Endothelial cell of umbilical vein (primary cell): ENCODE results near the gene UBFD1. TPM values are rescaled to one million over a fixed set of nuclear protein-coding genes. Genes with fewer than 3 reads are reported as not detected.

Source experiments
- BruUV-seq: library from RNA; stranded (reverse); fragments of 400-500 nt; replicated peaks from 2 replicates; lab custom pipeline; 2021; lab: Mats Ljungman, UMichigan
- CTCF ChIA-PET: fragments of 300-600, 350-600 bp; sonication (Branson Sonifier 250); formaldehyde crosslinking; loops from one replicate; lab custom pipeline; 2021; ENCODE audit warnings: antibody characterized with exemption, inconsistent platforms; lab: Charles Lee
- POLR2A ChIA-PET: fragments of 300-600, 350-600 bp; sonication (Branson Sonifier 250); formaldehyde crosslinking; loops from one replicate; lab custom pipeline; 2021; ENCODE audit warnings: antibody characterized with exemption, inconsistent platforms; lab: Charles Lee
- DNase-seq: peaks from one replicate; pipeline ENCODE4 v3.0.0-alpha.2; 2011; ENCODE audit warnings: low read depth, low spot score
- FAIRE-seq: peaks from 2 replicates; lab custom pipeline; 2011; peaks lifted over from hg19 to GRCh38; lab: Jason Lieb, UNC
- H2AFZ ChIP-seq: 2 replicates; pipeline ENCODE4 v1.6.0; 2012; ENCODE audit warnings: low read depth, low read length, control low read depth, inconsistent platforms
- H3K27ac ChIP-seq: 2 replicates; pipeline ENCODE4 v1.5.1; 2011; ENCODE audit warnings: low read depth, mild to moderate bottlenecking, control low read depth, low read length, moderate library complexity; ENCODE audit not compliant: insufficient read depth
- H3K27me3 ChIP-seq, 2 experiments: 2 replicates each; pipeline versions ENCODE4 v1.6.0 to v1.6.1; 2011; ENCODE audit warnings: low read length in 2 of 2, mixed read lengths in 1 of 2; ENCODE audit not compliant: control insufficient read depth in 2 of 2, insufficient read depth in 2 of 2
- H3K36me3 ChIP-seq, 2 experiments: 2 replicates in 1 of 2; 3 replicates in 1 of 2; pipeline ENCODE4 v1.5.1; 2011; ENCODE audit warnings: low read length in 2 of 2, mild to moderate bottlenecking in 1 of 2, moderate library complexity in 1 of 2; ENCODE audit not compliant: control insufficient read depth in 2 of 2, insufficient read depth in 2 of 2; ENCODE audit errors: extremely low read depth in 1 of 2
- H3K4me1 ChIP-seq: 3 replicates; pipeline ENCODE4 v1.5.1; 2011; ENCODE audit warnings: mild to moderate bottlenecking, low read length; ENCODE audit not compliant: control insufficient read depth, insufficient read depth; ENCODE audit errors: extremely low read depth
- H3K4me2 ChIP-seq: 2 replicates; pipeline ENCODE4 v1.6.1; 2011; ENCODE audit warnings: low read length, control low read depth, mixed read lengths; ENCODE audit not compliant: insufficient read depth
- H3K4me3 ChIP-seq, 3 experiments: fragments of 200-600 bp in 1 of 3; sonication (generic), shearing (Covaris generic) in 1 of 3; replicated peaks in 1 of 3; 2 replicates each; pipeline ENCODE4 v1.5.1; 2011 to 2016; ENCODE audit warnings: control low read depth in 3 of 3, low read length in 3 of 3, mild to moderate bottlenecking in 2 of 3, inconsistent platforms in 1 of 3, low read depth in 1 of 3, moderate library complexity in 1 of 3; ENCODE audit not compliant: insufficient read depth in 1 of 3
- H3K79me2 ChIP-seq: 2 replicates; pipeline ENCODE4 v1.6.0; 2012; ENCODE audit warnings: low read length, inconsistent platforms; ENCODE audit not compliant: control insufficient read depth, insufficient read depth
- H3K9ac ChIP-seq: replicated peaks from 2 replicates; pipeline ENCODE3; 2011; ENCODE audit warnings: low read length, control low read depth; ENCODE audit not compliant: insufficient read depth; ENCODE audit errors: extremely low read depth
- H3K9me1 ChIP-seq: replicated peaks from 3 replicates; pipeline ENCODE4 v1.6.0; 2011; ENCODE audit warnings: mild to moderate bottlenecking, low read length; ENCODE audit not compliant: control insufficient read depth, insufficient read depth; ENCODE audit errors: extremely low read depth
- H3K9me3 ChIP-seq: replicated peaks from 2 replicates; pipeline ENCODE4 v1.5.1; 2012; ENCODE audit warnings: low read length, inconsistent platforms; ENCODE audit not compliant: control insufficient read depth, insufficient read depth
- H4K20me1 ChIP-seq: replicated peaks from 2 replicates; pipeline ENCODE3; 2011; ENCODE audit warnings: mild to moderate bottlenecking, low read length; ENCODE audit not compliant: control insufficient read depth, insufficient read depth; ENCODE audit errors: extremely low read depth
- EZH2 ChIP-seq: IDR thresholded peaks from 2 replicates; pipeline ENCODE4 v1.6.1; 2012; ENCODE audit warnings: borderline replicate concordance, low read depth, mild to moderate bottlenecking, moderate library complexity, low read length, inconsistent platforms; ENCODE audit not compliant: severe bottlenecking
- FOS ChIP-seq: IDR thresholded peaks from 2 replicates; pipeline ENCODE4 v1.6.1; 2011; ENCODE audit warnings: mild to moderate bottlenecking, low read length, moderate library complexity, borderline replicate concordance; ENCODE audit not compliant: insufficient read depth
- GATA2 ChIP-seq: IDR thresholded peaks from 2 replicates; pipeline ENCODE4 v1.7.0; 2011; ENCODE audit warnings: low read depth, mild to moderate bottlenecking, moderate library complexity, mixed read lengths, low read length; ENCODE audit not compliant: insufficient read length, insufficient read depth
- JUN ChIP-seq: IDR thresholded peaks from 2 replicates; pipeline ENCODE4 v1.6.1; 2011; ENCODE audit warnings: borderline replicate concordance, low read depth; ENCODE audit not compliant: insufficient read length, insufficient read depth
- MAX ChIP-seq: IDR thresholded peaks from 2 replicates; pipeline ENCODE4 v1.6.1; 2011; ENCODE audit not compliant: insufficient read depth, insufficient read length
- MYC ChIP-seq: IDR thresholded peaks from one replicate; pipeline ENCODE4 v1.6.1; 2011; ENCODE audit warnings: mild to moderate bottlenecking, low read depth, low read length
- POLR2A ChIP-seq: IDR thresholded peaks from 2 replicates; pipeline ENCODE4 v1.6.1; 2012; ENCODE audit warnings: low read depth, mild to moderate bottlenecking, control low read depth, low read length
- POLR2AphosphoS5 ChIP-seq: IDR thresholded peaks from 2 replicates; pipeline ENCODE4 v1.6.1; 2012; ENCODE audit warnings: low read depth, mild to moderate bottlenecking, control low read depth, low read length, moderate library complexity; ENCODE audit not compliant: insufficient read depth
- dilution Hi-C: fragments of 300-500 bp; cut with MboI; formaldehyde crosslinking; loops from one replicate; pipeline ENCODE4 v1.15.0; 2019; ENCODE audit warnings: low sequenced_read_pairs; ENCODE audit not compliant: extremely low pct_ligation_motif_present
- intact Hi-C: fragments of 100-400 bp; cut with micrococcal nuclease; formaldehyde crosslinking; loops from one replicate; pipeline ENCODE4 v1.10.0; 2022
- polyA plus RNA-seq, 4 experiments: library from polyadenylated mRNA; depleted of rRNA in 3 of 4; stranded (reverse) in 3 of 4; unstranded in 1 of 4; fragments of >200 nt; gene quantifications; 2 replicates each; pipeline versions ENCODE4 v1.2.1 to v1.2.3, GENCODE V29; 2011 to 2012; ENCODE audit warnings: missing spikeins in 1 of 4
- total RNA-seq: library from RNA; stranded (reverse); gene quantifications from 2 replicates; pipeline ENCODE4 v1.2.3, GENCODE V29; 2021
- TF ChIP-seq, protein P1 (sequence below), 2 donors: IDR thresholded peaks; 1 replicate in 1 of 2; 2 replicates in 1 of 2; pipeline ENCODE4 v1.5.1; 2011; ENCODE audit warnings: low read length in 2 of 2, mild to moderate bottlenecking in 2 of 2, moderate library complexity in 2 of 2, control low read depth in 1 of 2, inconsistent platforms in 1 of 2, low read depth in 1 of 2; ENCODE audit not compliant: insufficient read depth in 1 of 2; ENCODE audit errors: extremely low read depth in 1 of 2

UBFD1 gene
- total and polyA plus RNA-seq, 2 donors (not counting 3 experiments of a cell fraction or from before 2014, with no cell fraction given) = 50.0 to 69.9 TPM

DNA sequence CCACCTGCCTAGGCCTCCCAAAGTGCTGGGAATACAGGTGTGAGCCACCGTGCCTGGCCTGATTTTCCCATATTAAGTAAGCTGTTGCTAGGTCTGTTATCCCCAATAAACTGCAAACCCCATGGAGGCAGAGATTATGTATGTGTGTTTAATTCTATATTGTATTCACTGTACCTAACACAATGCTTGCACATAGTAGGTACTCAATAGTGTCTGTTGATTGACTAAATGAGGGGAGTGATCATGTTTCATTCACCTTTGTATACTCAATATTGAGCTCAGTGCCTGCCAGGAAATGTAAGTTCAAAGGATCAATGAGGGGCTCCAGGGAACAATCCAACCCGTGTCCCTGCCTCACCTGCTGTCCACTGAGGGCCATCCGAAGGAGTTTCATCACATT lies 32.6 kb upstream of the UBFD1 start:
- H3K4me1 ChIP-seq = no peaks in the 10 kb centered on the region
- H3K9ac ChIP-seq = no peak overlapping the region
- H3K36me3 ChIP-seq = peaks cover 0 to 21% of the 10 kb centered on the region in 2 experiments
- intact Hi-C loops = no loop called here
- H3K4me3 ChIP-seq = no peak overlapping the region
- BruUV-seq = no TSS peak
- no peak for FAIRE-seq
- CTCF ChIA-PET = interaction anchor here (0.9 kb wide), 1 partner anchor 9 kb away, joined by 4 read pairs; no protein-coding TSS in a partner anchor
- no peaks in the 10 kb centered on the region for H3K27me3 ChIP-seq
- dilution Hi-C loops = no loop called here
- no peak overlapping the region for H3K4me2 ChIP-seq
- no peaks in the 10 kb centered on the region for H3K9me1 ChIP-seq
- H3K79me2 ChIP-seq = no peaks in the 10 kb centered on the region
- POLR2A ChIA-PET = no interaction called here
- H3K9me3 ChIP-seq = no peaks in the 10 kb centered on the region
- no peaks in the 10 kb centered on the region for H4K20me1 ChIP-seq
- no peak for DNase-seq
- TF ChIP-seq, protein P1, sequence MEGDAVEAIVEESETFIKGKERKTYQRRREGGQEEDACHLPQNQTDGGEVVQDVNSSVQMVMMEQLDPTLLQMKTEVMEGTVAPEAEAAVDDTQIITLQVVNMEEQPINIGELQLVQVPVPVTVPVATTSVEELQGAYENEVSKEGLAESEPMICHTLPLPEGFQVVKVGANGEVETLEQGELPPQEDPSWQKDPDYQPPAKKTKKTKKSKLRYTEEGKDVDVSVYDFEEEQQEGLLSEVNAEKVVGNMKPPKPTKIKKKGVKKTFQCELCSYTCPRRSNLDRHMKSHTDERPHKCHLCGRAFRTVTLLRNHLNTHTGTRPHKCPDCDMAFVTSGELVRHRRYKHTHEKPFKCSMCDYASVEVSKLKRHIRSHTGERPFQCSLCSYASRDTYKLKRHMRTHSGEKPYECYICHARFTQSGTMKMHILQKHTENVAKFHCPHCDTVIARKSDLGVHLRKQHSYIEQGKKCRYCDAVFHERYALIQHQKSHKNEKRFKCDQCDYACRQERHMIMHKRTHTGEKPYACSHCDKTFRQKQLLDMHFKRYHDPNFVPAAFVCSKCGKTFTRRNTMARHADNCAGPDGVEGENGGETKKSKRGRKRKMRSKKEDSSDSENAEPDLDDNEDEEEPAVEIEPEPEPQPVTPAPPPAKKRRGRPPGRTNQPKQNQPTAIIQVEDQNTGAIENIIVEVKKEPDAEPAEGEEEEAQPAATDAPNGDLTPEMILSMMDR (IDR thresholded peaks at IDR 0.05; ENCODE audit: extremely low read depth in 1 of 2, insufficient read depth in 1 of 2, low read depth in 1 of 2, low read length in 2 of 2) = no peak
- TF ChIP-seq JUN (no peak), EZH2 (no peak), GATA2 (no peak), MYC (no peak), POLR2AphosphoS5 (no peak), FOS (no peak), MAX (no peak), POLR2A (no peak)
- H3K27ac ChIP-seq = no peak overlapping the region
- H2AFZ ChIP-seq = no peak overlapping the region
